ENCODE measurements around the gene DGKQ.

DGKQ gene

DNA sequence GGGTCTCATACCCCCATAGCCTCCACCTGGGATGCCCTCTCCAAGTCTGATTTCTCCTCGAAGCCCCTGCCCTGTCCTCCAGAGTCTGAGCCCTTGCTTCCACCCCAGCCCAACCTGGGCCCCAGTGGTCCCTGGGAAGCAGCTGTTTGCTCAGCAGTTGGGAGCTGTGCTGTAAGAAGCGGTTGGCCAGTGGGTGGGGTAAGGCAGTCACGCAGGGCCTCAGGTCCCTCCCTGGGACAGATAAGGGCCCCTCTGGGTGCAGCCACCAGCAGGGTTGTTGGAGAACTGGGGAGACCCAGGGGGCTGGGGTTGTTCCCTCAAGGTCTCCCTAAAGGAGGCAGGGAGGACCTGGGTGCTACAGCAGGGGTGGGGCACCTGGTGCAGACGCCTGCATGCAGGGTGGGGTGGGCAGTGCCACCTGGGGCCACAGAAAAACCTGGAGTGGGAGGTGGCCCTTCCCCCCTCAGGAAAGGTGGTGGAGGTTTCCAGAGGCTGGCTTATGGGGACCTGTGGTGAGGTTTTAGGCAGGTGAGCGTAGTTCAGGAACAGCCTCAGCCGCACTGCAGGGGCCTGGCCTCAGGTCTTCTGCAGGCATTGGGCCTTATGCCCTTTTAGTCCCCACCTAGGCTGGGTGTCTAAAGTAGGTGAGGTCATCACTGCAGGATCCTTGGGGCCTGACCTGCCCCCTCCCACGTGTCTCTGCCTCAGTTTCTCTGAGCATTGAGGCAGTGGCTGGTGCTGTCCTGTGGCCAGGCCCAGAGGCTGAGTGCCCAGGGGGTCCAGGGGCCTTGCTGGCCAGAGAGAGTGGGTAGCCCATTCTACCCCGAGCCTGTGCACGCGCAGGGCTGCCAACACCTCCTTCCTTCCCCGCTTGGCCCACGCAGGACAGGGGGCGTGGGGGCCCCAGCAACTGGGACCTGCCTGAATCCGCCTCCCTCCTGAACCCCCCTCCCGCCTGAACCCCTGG is 22.9 kb upstream of the DGKQ start:
- DNase-seq (ENCODE audit: low read depth in 2 of 2), result no peak

DNA sequence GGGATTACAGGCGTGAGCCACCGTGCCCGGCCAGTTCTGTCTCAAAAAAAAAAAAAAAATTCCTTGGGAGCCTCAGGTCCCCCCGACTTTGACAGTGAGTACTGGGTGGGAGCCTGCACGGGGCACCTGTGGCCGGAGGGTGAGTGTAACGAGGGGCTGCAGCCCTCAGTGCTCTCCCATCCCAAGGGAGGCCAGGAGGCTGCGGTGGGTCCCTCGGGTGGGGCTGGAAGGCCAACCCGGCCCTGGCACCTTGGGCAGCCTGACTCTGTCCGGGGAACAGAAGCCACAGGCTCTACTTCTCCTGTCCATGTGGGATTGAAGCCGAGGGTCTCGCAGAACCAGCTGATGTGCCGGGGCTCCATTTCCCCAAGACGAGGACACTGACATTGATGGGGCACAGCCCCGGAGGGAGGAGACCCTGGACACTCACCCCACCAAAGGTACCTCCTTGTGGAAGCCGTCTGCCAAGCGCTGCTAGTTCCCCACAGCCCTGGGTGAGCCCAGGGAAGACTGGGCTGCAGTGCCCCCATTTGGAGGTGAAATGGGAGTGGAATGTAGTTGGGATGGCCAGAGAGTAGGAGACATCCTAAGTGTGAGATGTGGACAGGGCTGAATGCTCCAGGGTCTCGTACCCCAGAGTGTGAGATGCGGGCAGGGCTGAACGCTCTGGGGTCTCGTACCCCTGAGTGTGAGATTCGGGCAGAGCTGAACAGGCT is 22.1 kb upstream of the DGKQ start:
- DNase-seq (ENCODE audit: low read depth in 2 of 2), result no peak

DNA sequence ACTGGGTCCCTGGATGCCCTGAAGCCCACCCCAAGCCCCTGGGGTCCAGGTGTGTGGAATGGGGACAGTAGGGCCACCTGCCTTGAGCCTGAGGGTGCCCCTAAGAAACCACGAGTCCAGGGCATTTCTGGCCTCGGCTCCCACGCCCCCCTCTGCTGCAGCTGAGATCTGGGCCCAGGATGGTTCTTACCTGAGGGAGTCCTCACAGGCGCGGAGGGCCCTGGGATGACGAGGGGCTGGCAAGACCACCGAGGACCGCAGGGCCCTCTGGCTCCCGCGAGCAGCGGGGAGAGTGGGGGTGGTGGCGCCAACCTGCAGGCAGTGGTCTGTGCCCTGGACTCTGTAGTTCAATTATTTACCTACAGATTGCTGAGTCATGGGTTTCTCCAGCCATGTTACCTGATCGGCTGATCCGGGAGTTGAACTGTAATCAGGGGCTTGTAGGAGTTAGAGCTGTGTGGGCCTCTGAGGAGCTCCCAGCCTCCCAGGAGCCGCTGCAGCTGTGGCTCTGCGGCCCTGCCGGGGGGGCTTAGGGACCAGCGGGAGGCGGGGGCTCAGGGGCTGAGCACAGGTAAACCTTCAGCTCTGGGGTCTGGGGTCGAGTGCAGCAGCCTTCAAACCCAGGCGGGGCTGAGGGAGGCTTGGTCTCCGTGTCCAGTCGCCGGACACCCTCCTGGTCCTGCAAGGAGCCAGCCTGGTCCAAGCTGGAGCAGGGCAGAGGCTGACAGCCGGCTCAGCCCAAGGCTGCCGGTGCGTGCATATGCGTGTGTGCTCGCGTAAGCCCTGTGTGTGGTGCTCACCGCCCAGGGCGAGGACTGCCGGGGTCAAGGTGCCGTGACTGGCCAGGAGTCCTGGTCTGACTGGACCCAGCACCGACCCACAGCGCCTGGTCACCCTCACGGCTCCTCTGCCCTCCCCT is 20.0 kb upstream of the DGKQ start, which contains the start of gene SLC26A1:
TSS of gene SLC26A1 (minus strand) at position 294 of the 919 bp plus-strand sequence. CDS start 1,701 bp downstream, outside the sequence.
- DNase-seq (ENCODE audit: low read depth in 2 of 2), result no peak

DNA sequence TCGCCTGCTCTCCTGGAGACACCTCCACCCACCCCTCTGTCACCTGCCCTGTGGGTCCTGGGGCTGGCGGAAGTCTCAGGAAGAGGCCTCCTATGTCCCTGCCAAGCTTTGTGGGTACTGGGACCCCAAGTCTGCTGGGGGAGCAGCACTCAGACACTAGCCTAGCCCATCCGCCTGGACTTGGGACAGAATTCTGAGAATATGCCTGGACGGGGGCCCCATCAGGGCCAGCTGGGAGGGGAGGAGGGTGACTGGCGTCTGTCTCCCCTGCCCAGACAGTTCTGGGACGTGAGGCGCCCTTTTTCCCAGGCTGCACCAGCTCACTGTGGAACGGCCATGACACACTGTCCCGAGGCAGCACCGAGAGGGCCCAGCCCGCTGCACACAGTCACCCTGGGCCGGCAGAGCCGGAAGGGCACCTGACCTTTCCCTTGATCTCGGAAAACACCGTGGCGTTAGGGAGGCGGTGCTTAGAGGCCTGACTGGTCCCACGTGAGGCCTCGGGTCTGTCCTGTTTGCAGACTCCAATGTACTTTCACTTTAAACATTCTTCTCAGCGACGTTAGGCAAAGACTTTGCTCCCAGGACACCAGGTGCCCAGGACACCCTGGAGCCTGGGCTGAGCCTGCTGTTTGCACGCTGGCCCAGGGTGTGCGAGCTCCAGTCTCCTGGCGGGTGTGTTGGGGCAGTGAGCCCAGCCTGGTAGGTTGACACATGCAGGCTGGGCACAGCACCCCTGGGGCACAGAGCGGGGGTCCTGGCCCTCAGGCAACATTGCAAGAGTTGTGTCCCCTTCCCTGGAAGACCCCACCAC is 19.1 kb upstream of the DGKQ start:
- no peak for DNase-seq (ENCODE audit: low read depth in 2 of 2)

DNA sequence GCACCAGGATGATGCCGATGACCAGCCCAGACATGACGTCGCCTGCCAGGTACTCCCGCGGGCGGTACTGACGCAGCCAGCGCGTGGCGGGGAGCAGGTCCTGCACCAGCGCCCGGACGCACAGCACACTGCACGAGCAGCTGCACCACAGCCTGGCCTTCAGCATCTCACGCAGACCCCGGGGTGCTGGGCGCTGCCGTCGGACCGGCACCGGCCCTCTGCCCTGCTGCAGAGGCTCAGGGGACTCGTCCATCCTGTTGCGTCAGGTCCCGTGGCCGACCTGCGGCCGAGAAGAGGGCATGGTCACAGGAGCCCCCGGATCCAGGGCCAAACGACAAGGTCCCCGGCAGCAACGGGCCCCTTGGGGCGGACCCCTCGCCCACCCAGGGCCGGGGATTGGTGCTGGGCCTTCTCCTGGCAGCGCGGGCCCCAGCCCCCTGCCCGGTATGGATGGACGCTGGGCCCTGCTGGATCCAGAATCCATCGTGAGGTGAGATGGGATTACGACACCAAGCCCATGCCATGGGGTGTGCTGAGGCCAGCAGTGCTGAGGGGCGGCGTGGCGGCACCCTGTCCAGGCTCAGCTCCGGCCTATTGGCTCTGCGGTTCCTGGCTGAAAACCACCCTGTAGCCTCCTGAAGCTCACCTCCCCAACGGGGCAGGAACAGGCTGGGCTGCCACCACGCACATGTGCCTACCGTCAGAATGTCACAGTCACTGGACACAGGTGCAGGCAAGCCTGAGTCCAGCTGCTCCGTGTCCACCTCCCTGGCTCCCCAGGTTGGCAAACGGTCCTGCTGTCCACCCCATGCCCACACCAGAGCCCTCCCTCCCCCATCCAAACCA is 18.3 kb upstream of the DGKQ start:
- no peak for DNase-seq (ENCODE audit: low read depth in 2 of 2)

DNA sequence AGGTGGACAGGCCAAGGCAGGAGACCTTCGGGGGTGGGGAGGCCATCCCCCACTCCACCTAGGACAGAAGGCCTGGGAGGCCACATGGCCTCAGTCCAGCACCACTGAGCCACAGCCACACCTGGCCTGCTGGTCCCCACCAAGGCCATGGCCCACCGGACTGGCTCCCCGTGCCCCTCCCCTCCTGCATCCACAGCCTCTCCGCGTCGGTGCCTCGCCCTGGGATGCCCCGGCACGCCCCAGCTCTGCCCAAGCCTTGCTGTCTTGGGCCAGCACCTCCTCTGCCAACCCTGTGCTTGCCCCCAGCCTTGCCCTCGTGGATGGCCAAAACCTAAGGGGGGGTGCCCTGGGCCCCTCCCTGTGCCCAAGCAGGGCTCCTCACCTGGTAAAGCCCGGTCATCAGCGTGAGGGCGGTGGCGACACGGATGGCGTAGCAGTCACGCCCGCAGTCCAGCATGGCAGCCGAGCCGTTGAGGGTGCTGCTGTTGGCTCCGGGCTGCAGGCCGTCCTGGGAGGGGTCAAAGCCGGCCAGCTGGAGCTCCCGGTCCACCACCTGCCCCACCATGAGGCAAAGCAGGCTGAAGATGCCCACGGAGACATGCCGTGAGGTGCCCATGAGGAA is 17.5 kb upstream of the DGKQ start:
- no peak for DNase-seq (ENCODE audit: low read depth in 2 of 2)

DNA sequence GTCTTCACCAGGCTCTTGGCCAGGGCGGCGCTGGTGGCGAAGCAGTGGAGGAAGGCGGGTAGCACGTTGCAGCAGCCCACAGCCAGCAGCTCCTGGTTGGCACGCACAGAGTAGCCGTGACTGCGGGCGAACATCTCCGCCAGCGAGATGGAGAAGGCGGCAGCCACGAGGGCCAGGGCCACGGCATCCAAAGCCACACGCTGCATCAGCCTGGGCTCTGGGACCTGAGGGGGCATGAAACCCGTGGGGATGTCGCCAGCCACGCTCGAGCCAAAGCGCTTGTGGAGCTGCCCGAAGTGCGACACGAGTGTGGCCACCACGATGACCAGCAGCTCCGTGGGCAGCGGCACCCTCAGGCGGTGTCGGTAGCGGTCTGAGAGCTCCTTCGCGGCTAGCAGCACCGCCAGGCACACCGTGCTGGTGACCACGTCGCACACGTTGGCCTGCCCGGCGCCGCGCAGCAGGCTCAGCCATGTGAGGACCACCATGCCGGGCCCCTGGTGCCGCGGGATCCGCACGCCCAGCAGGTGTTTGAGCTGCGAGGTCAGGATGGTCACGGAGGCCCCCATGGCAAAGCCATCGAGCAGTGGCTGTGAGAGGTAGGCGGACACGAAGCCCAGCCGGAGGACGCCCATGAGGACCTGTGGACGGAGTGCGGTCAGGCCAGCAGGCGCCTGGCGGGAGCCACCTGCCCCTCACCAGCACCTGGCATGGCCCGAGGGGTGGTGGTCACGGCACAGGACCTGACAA is 16.5 kb upstream of the DGKQ start:
- no peak for DNase-seq (ENCODE audit: low read depth in 2 of 2)

DNA sequence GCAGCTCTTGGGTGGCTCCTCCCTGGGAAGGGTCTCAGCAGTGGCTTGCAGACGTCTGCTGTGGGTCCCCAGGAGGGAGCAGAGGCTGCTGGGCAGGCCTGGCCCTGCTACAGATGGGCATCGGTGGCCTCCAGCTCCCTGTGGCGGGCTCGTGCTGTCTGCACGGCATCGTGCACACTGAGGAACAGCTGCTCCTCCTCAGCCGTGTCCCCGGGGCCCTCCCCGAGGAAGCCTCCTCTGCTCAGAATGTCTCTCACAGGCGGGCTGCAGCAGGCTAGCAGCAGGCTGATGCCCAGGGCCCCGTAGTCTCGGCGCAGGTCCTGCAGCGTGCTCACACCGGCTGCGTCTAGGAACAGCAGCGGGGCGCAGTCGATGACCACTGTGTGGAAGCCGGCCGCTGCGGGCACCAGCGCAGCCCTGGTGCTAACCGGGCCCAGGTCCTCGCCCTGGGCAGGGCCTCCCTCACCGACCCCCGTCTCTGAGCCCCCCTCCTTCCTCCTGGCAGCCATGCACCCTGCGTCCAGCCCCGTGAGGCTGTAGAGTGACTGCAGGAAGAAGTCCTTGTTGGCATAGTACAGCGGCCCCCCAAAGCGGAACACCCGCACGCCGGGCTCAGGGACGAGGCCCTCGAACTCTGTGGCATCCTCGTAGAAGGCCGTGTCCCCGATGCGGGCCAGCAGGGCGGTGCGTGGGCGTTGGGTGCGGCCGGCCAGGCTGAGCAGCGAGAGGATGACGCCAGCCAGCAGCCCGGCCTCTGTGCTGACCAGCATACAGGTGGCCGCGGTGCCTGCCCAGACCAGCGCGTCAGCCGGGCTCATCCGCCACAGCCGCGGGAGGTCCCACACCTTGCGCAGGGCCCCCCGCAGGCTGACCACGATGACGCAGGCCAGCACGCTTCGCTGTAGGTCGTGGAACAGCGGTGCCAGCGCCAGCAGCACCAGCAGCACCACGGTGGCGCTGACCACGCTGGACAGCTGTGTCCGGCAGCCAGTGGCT is 15.7 kb upstream of the DGKQ start:
- DNase-seq (ENCODE audit: low read depth in 2 of 2), result no peak

DNA sequence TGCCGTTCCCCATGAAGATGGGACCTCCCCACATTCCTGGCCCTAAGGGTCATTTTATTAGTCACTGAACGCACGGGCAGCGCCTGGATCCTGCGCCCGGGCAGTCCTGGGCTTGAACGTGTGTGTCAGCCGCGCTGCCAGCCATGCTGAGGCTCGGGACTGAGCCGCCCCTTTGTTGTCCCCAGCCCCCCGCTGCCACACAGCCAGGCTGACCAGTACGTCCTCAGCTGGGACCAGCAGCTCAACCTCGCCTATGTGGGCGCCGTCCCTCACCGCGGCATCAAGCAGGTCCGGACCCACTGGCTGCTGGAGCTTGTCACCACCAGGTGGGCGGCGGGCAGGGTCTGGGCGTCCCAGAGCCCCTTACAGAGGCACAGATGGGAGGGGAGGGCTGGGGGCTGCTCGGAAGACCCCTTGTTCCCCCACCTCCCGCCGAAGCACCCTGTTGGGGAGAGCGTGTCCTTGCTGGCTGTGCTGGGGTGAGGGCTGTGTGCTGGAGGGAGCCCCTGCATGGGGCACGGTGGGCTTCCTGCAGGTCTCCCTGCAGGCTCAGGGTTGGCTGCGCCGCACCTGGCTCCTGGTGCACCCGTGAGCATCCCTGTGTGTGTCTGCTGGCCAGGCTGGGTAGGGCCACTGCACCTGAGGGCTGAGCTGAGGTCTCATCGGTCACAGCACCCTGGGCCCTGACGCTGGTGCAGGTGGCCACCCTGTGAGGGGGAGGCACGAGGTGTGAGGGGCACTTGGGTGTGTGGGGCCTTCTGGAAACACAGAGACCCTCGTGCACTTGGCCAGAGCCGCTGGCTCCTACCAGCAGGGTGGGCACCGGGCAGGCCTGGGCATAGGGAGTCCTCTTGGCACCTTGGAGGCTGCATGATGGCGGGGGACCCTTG is 14.5 kb upstream of the DGKQ start:
- no peak for DNase-seq (ENCODE audit: low read depth in 2 of 2)

DNA sequence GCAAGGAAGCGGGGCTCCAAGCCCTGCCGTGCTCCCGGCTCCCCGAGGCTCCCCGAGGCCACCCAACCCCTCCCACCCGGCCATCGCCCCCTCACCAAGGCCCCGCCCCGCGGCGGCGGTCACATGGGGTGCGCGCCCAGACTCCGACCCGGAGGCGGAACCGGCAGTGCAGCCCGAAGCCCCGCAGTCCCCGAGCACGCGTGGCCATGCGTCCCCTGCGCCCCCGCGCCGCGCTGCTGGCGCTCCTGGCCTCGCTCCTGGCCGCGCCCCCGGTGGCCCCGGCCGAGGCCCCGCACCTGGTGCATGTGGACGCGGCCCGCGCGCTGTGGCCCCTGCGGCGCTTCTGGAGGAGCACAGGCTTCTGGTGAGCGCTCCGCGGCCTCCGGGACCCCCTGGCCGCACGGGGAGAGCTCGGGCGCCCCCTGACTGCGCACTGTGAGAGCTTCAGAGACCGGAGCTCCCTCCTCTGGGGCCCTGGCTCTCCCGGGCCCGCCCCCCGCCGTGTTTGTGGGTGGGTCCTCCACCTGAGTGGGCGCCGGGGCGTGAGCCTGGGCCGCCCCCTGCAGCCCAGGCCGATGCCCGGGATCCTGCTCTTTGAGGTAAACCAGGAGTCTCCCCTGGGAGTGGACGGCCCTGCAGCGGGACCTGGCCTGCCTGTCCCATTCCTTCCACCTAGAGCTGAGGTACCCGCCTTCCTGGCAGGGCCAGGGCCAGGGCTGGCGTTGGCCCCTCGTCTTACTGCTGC is 13.7 kb upstream of the DGKQ start, which contains the start of gene IDUA:
TSS of gene IDUA (plus strand) at position 166 of the 745 bp plus-strand sequence. CDS start at position 207, 41 bp downstream.
- DNase-seq (ENCODE audit: low read depth in 2 of 2), result peak in 1 of 2 experiments; percentile 31

DNA sequence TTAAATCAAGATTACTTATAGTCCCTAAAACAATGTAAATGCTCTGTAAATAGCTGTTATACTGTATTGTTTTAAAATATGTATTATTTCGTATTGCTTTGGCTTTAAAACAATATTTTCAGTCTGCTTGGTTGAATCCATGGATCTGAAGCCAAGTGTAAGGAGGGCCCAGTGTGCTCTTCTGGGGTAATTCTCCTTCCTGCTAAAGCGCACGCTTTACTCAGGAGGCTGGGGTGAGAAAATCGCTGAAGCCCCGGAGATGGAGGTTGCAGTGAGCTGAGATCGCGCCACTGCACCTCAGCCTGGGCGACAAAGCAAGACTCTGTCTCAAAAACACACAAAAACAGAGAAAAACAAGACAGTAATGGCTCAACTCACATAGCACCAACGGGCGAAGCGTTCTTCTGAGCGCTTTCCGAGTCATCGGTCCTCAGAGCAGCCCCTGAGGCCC is 13.1 kb upstream of the DGKQ start:
- no peak for DNase-seq (ENCODE audit: low read depth in 2 of 2)

DNA sequence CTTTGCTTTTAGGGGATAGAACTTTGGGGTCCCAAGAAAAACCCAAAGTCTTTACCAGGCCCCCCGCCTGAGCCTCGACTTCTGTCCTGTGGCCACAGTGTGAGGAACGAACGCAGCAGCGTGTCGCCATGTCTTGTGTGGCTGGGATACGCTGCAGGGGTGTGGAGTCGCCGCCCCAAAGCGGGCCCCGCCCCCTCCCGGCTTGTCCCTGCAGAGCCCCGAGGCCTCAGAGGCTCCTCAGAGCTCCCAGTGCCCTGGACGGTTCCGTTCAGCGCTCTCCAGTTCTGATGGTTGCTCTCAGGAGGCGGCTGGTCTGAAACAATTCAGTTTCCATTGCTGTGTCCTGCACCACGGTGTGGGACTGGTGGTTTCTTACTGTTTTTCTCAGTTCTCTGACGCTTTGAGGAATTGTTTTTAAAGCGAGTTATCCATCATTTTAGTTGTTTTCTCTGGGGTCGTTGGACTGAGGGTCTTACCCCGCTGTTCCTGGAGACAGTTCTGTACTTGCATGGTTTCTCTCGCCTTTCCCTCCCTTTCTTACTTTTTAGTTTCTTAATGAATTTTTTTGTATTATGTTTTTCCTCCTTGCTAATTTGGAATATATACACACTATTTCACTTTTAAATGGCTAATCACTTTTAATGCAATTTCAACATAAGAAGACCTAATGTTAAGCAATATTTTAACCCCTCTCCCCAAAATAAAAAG is 11.9 kb upstream of the DGKQ start:
- no peak for DNase-seq (ENCODE audit: low read depth in 2 of 2)

DNA sequence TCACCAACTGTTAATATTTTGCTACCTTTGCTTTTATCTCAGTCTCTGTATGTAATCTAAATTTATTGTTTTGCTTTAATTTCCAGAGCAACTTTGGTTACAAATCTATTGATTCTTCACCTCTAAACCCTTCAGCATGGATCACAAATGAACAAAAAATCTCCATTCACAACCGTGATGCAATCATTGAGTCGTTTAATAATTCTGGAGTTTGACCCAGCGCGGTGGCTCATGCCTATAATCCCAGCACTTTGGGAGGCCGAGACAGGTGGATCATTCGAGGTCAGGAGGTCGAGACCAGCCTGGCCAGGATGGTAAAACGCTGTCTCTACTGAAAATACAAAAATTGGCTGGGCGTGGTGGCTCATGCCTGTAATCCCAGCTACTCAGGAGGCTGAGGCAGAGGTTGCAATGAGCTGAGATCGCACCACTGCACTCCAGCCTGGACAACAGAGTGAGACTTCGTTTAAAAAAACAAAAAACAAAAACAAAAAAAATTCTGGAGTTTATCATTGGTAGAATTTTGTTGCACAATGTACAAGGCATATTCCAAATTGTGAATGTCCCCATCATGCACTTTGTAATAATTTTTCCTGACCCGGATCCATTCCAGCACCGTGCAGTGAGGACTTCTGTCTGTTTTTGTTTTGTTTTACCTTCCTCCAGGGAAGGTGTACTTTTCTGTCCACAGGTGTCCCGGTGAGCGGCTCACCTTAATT is 11.1 kb upstream of the DGKQ start:
- DNase-seq (ENCODE audit: low read depth in 2 of 2), result no peak

DNA sequence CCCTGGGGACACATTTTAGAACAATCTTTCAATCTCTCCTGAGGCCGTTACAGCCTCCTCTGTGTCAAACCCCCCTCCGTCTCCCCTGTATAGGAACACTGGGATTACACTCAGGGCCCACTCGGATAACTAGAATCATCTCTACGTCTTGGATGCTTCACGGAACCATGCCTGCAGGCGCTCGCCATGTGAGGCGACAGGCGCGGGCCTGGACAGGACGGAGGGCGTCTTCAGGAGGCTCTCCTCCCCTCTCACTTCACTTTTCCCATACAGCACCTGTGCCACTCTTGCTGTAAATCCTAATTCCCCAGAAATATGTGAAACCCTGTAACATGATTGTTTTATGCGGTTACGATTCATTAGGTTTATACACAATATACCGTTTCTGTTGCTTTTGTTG is 9.4 kb upstream of the DGKQ start:
- DNase-seq (ENCODE audit: low read depth in 2 of 2), result no peak
